ENCODE measurements around the gene PFKFB2.

PFKFB2 gene

DNA sequence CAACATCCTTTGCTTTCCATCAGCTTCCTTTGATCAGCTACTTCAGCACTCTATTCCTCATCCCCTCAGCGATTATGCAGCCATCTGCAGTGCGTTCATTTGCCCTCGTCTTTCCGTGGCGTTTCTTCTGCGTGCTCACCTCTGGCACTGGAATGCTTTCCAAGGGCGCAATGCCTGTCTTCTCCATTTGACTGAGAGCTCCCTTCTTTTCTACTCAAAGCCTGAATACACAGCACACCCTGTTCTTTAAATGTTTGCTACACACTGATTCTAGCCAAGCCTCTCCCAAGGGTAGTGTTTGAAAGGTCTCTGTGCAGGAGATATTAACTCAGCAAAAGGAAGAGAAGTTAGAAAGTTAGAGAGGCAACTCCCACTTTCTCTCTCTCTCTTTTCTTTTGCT is 43.1 kb upstream of the PFKFB2 start:
- no peaks in the 10 kb centered on the region for H3K36me3 ChIP-seq (ENCODE audit: insufficient read depth, insufficient read length, low read length)
- H3K4me1 ChIP-seq (ENCODE audit: insufficient read depth, insufficient read length), result no peaks in the 10 kb centered on the region
- DNase-seq (ENCODE audit: low read depth, low spot score), result no peak
- no peak for TF ChIP-seq SUZ12 (IDR thresholded peaks at IDR 0.05; ENCODE audit: extremely low read depth, insufficient read depth, insufficient read length)
- no peak for TF ChIP-seq ZNF274 (IDR thresholded peaks at IDR 0.05; ENCODE audit: low read depth, low read length)
- TF ChIP-seq YY1 (IDR thresholded peaks at IDR 0.05; ENCODE audit: insufficient read depth, insufficient read length), result no peak
- H3K9ac ChIP-seq (ENCODE audit: insufficient read length, low read depth), result no peak overlapping the region
- no peaks in the 10 kb centered on the region for H3K27me3 ChIP-seq (ENCODE audit: insufficient read depth, insufficient read length)
- no peak overlapping the region for H3K4me3 ChIP-seq (ENCODE audit: insufficient read length, low read depth)
- H3K9me3 ChIP-seq (ENCODE audit: insufficient read depth, low read length), result no peaks in the 10 kb centered on the region

DNA sequence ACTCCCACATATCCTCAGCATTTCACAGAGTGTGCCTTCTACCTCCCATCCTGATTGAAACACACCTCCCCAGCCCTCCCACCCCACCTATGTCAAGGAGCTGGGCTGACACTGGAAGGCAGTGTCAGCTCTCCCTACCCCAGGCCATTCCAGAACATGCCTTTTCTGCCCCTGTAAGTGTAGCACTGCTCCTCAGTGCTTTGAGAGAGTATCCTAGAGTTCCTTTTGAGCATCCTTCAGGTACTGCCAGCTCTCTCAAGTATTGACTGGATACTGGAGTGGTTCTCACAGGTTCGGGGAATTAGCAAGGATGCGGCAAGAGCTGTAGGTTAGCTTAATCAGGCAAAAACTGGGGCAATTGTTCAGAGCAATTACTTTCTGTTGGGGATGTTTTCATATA is 42.3 kb upstream of the PFKFB2 start:
- no peaks in the 10 kb centered on the region for H3K4me1 ChIP-seq (ENCODE audit: insufficient read depth, insufficient read length)
- H3K9me3 ChIP-seq (ENCODE audit: insufficient read depth, low read length), result no peaks in the 10 kb centered on the region
- TF ChIP-seq ZNF274 (IDR thresholded peaks at IDR 0.05; ENCODE audit: low read depth, low read length) (no peak), YY1 (IDR thresholded peaks at IDR 0.05; ENCODE audit: insufficient read depth, insufficient read length) (no peak), SUZ12 (IDR thresholded peaks at IDR 0.05; ENCODE audit: extremely low read depth, insufficient read depth, insufficient read length) (no peak)
- H3K4me3 ChIP-seq (ENCODE audit: insufficient read length, low read depth), result no peak overlapping the region
- no peak overlapping the region for H3K9ac ChIP-seq (ENCODE audit: insufficient read length, low read depth)
- H3K36me3 ChIP-seq (ENCODE audit: insufficient read depth, insufficient read length, low read length), result no peaks in the 10 kb centered on the region
- H3K27me3 ChIP-seq (ENCODE audit: insufficient read depth, insufficient read length), result no peaks in the 10 kb centered on the region
- DNase-seq (ENCODE audit: low read depth, low spot score), result no peak

DNA sequence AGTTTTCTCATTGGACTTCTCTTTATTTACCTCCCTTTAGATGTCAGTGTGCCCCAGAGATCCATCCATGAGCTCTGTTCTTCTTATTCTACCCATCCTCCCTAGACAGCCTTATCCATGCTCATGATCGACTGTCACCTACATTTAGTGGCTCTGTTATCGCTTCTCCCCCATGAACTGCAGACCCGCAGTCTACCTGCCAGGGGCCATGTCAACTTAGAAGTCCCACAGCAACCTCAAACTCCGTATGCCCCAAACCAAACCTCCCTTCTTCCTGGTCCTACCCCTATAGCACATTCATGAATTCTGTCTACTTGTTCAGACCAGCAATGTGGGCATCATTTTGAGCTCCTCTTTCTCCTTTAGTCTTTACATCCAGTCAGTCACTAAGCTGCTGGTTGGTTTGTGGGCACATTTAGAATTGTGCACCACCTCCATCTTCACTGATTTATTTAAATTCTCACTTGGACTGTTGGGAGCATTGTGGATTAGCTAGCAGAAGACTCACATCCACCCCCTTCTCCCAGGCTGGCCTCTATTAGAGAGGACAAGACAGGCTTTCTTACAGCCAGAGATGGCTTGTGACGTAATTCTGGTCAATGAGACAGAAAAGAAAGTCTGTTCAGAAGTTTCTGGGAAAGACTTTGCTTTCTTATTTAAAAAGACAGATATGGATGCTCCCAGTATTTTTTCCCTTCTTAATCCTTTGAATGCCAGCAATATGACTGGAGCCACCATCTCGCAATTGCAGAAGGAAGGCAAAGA is 39.6 kb upstream of the PFKFB2 start:
- H3K27me3 ChIP-seq (ENCODE audit: insufficient read depth, insufficient read length), result no peaks in the 10 kb centered on the region
- H3K36me3 ChIP-seq (ENCODE audit: insufficient read depth, insufficient read length, low read length), result no peaks in the 10 kb centered on the region
- H3K4me3 ChIP-seq (ENCODE audit: insufficient read length, low read depth), result no peak overlapping the region
- H3K9me3 ChIP-seq (ENCODE audit: insufficient read depth, low read length), result no peaks in the 10 kb centered on the region
- no peak for TF ChIP-seq ZNF274 (IDR thresholded peaks at IDR 0.05; ENCODE audit: low read depth, low read length)
- no peak for TF ChIP-seq SUZ12 (IDR thresholded peaks at IDR 0.05; ENCODE audit: extremely low read depth, insufficient read depth, insufficient read length)
- TF ChIP-seq YY1 (IDR thresholded peaks at IDR 0.05; ENCODE audit: insufficient read depth, insufficient read length), result no peak
- H3K4me1 ChIP-seq (ENCODE audit: insufficient read depth, insufficient read length), result no peaks in the 10 kb centered on the region
- DNase-seq (ENCODE audit: low read depth, low spot score), result no peak
- H3K9ac ChIP-seq (ENCODE audit: insufficient read length, low read depth), result no peak overlapping the region

- no peaks in the 10 kb centered on the region for H3K9me3 ChIP-seq (ENCODE audit: insufficient read depth, low read length)
- no peaks in the 10 kb centered on the region for H3K4me1 ChIP-seq (ENCODE audit: insufficient read depth, insufficient read length)
- no peak for DNase-seq (ENCODE audit: low read depth, low spot score)
- H3K4me3 ChIP-seq (ENCODE audit: insufficient read length, low read depth), result no peak overlapping the region
- no peak overlapping the region for H3K9ac ChIP-seq (ENCODE audit: insufficient read length, low read depth)
- no peaks in the 10 kb centered on the region for H3K27me3 ChIP-seq (ENCODE audit: insufficient read depth, insufficient read length)
- no peaks in the 10 kb centered on the region for H3K36me3 ChIP-seq (ENCODE audit: insufficient read depth, insufficient read length, low read length)
- no peak for TF ChIP-seq SUZ12 (IDR thresholded peaks at IDR 0.05; ENCODE audit: extremely low read depth, insufficient read depth, insufficient read length)
- TF ChIP-seq YY1 (IDR thresholded peaks at IDR 0.05; ENCODE audit: insufficient read depth, insufficient read length), result no peak
- no peak for TF ChIP-seq ZNF274 (IDR thresholded peaks at IDR 0.05; ENCODE audit: low read depth, low read length)
Observed at GRCh38 chr1:207014728-207015127, 38.3 kb upstream of the PFKFB2 start.

DNA sequence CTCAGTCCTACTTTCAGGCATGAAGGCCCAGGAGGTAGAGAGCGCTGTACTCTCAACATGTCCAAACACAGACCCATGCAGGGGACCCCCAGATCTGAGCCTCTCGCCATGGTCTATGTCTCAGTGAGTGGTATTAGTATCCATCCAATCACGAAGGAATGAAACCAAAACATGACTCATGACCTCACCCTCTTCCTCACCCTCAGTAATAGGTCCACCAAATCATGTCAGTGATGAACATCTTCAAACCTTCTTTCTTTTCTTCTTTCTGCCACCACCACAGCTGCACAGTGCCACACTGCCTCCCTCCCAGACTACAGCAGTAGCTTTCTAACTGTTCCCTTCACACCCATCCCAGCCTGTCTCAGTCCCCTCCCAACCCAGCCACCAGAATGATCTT is 37.3 kb upstream of the PFKFB2 start:
- Histone ChIP-seq H3K4me1 (ENCODE audit: insufficient read depth, insufficient read length) (no peaks in the 10 kb centered on the region), H3K36me3 (ENCODE audit: insufficient read depth, insufficient read length, low read length) (no peaks in the 10 kb centered on the region), H3K4me3 (ENCODE audit: insufficient read length, low read depth) (no peak overlapping the region), H3K9ac (ENCODE audit: insufficient read length, low read depth) (no peak overlapping the region), H3K27me3 (ENCODE audit: insufficient read depth, insufficient read length) (no peaks in the 10 kb centered on the region), H3K9me3 (ENCODE audit: insufficient read depth, low read length) (no peaks in the 10 kb centered on the region)
- TF ChIP-seq SUZ12 (IDR thresholded peaks at IDR 0.05; ENCODE audit: extremely low read depth, insufficient read depth, insufficient read length) (no peak), ZNF274 (IDR thresholded peaks at IDR 0.05; ENCODE audit: low read depth, low read length) (no peak), YY1 (IDR thresholded peaks at IDR 0.05; ENCODE audit: insufficient read depth, insufficient read length) (no peak)
- no peak for DNase-seq (ENCODE audit: low read depth, low spot score)

- DNase-seq (ENCODE audit: low read depth, low spot score), result no peak
- Histone ChIP-seq H3K9me3 (ENCODE audit: insufficient read depth, low read length) (no peaks in the 10 kb centered on the region), H3K36me3 (ENCODE audit: insufficient read depth, insufficient read length, low read length) (no peaks in the 10 kb centered on the region), H3K4me1 (ENCODE audit: insufficient read depth, insufficient read length) (no peaks in the 10 kb centered on the region), H3K9ac (ENCODE audit: insufficient read length, low read depth) (no peak overlapping the region), H3K27me3 (ENCODE audit: insufficient read depth, insufficient read length) (no peaks in the 10 kb centered on the region), H3K4me3 (ENCODE audit: insufficient read length, low read depth) (no peak overlapping the region)
- TF ChIP-seq ZNF274 (IDR thresholded peaks at IDR 0.05; ENCODE audit: low read depth, low read length), result no peak
- no peak for TF ChIP-seq SUZ12 (IDR thresholded peaks at IDR 0.05; ENCODE audit: extremely low read depth, insufficient read depth, insufficient read length)
- TF ChIP-seq YY1 (IDR thresholded peaks at IDR 0.05; ENCODE audit: insufficient read depth, insufficient read length), result no peak
Observed at GRCh38 chr1:207017615-207018559, 35.2 kb upstream of the PFKFB2 start.

DNA sequence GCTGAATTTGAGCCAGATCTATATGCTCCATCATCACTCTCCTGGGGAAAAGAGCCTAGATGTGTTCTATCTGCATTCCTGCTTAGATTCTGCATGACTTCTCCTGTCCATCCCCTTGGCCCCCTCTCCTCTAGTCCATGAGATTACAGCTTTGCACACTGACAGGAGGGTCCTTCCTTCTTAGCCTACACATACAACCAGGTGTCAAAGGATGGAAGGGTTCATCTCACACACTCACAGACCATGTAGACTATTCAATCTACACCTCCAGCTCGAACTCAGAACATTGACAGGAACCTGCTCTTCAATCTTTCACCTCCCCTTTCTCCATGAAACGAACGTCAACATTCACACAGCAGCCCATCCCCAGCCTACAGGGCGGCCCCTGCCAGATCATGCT is 34.4 kb upstream of the PFKFB2 start:
- Histone ChIP-seq H3K9ac (ENCODE audit: insufficient read length, low read depth) (no peak overlapping the region), H3K4me3 (ENCODE audit: insufficient read length, low read depth) (no peak overlapping the region), H3K4me1 (ENCODE audit: insufficient read depth, insufficient read length) (no peaks in the 10 kb centered on the region), H3K9me3 (ENCODE audit: insufficient read depth, low read length) (no peaks in the 10 kb centered on the region), H3K27me3 (ENCODE audit: insufficient read depth, insufficient read length) (no peaks in the 10 kb centered on the region), H3K36me3 (ENCODE audit: insufficient read depth, insufficient read length, low read length) (no peaks in the 10 kb centered on the region)
- TF ChIP-seq ZNF274 (IDR thresholded peaks at IDR 0.05; ENCODE audit: low read depth, low read length) (no peak), YY1 (IDR thresholded peaks at IDR 0.05; ENCODE audit: insufficient read depth, insufficient read length) (no peak), SUZ12 (IDR thresholded peaks at IDR 0.05; ENCODE audit: extremely low read depth, insufficient read depth, insufficient read length) (no peak)
- no peak for DNase-seq (ENCODE audit: low read depth, low spot score)

Data from NT2/D1 (cell line).